ENCODE measurements around the gene KIAA0586.

The KIAA0586 gene

GRCh38 chr14:58549105-58549757 lies 121.7 kb downstream of the KIAA0586 start:
- Histone ChIP-seq H3K4me3 (ENCODE audit: low read length) (no peak overlapping the region), H2AFZ (ENCODE audit: low read length) (no peak overlapping the region), H3K36me3 (replicated peaks; ENCODE audit: insufficient read depth, low read length) (no peaks in the 10 kb centered on the region), H4K20me1 (ENCODE audit: insufficient read depth, low read length) (no peaks in the 10 kb centered on the region), H3K9me2 (replicated peaks; ENCODE audit: insufficient read depth, low read length) (no peaks in the 10 kb centered on the region), H3K79me2 (ENCODE audit: low read length) (no peaks in the 10 kb centered on the region), H3K4me2 (ENCODE audit: low read depth, low read length) (no peak overlapping the region), H3K9ac (ENCODE audit: low read length) (no peak overlapping the region), H3K27ac (ENCODE audit: low read length) (no peak overlapping the region), H3K9me3 (replicated peaks; ENCODE audit: insufficient read depth, low read length) (no peaks in the 10 kb centered on the region), H3F3A (ENCODE audit: insufficient read depth, low read length) (no peaks in the 10 kb centered on the region), H3K27me3 (replicated peaks; ENCODE audit: insufficient read depth, low read length) (no peaks in the 10 kb centered on the region), H3K4me1 (ENCODE audit: low read length) (no peaks in the 10 kb centered on the region)
- no peak for TF ChIP-seq EZH2 (optimal IDR thresholded peaks at IDR 0.05; ENCODE audit: low read depth, low read length)
- no peak for TF ChIP-seq EZH2phosphoT487 (IDR thresholded peaks at IDR 0.05; ENCODE audit: low read length)
- no peak for TF ChIP-seq CTCF (IDR thresholded peaks at IDR 0.05; ENCODE audit: low read length)
- DNase-seq = no peak

GRCh38 chr14:58553959-58554358 lies 126.4 kb downstream of the KIAA0586 start:
- DNase-seq = no peak
- no peak overlapping the region for H2AFZ ChIP-seq (ENCODE audit: low read length)
- TF ChIP-seq EZH2phosphoT487 (IDR thresholded peaks at IDR 0.05; ENCODE audit: low read length) (no peak), CTCF (IDR thresholded peaks at IDR 0.05; ENCODE audit: low read length) (no peak), EZH2 (optimal IDR thresholded peaks at IDR 0.05; ENCODE audit: low read depth, low read length) (no peak)
- no peaks in the 10 kb centered on the region for H3K9me3 ChIP-seq (replicated peaks; ENCODE audit: insufficient read depth, low read length)
- no peaks in the 10 kb centered on the region for H3K27me3 ChIP-seq (replicated peaks; ENCODE audit: insufficient read depth, low read length)
- no peak overlapping the region for H3K4me3 ChIP-seq (ENCODE audit: low read length)
- no peak overlapping the region for H3K4me2 ChIP-seq (ENCODE audit: low read depth, low read length)
- no peaks in the 10 kb centered on the region for H3K4me1 ChIP-seq (ENCODE audit: low read length)
- H4K20me1 ChIP-seq (ENCODE audit: insufficient read depth, low read length) = no peaks in the 10 kb centered on the region
- no peak overlapping the region for H3K9ac ChIP-seq (ENCODE audit: low read length)
- H3K27ac ChIP-seq (ENCODE audit: low read length) = no peak overlapping the region
- no peaks in the 10 kb centered on the region for H3K36me3 ChIP-seq (replicated peaks; ENCODE audit: insufficient read depth, low read length)
- no peaks in the 10 kb centered on the region for H3F3A ChIP-seq (ENCODE audit: insufficient read depth, low read length)
- no peaks in the 10 kb centered on the region for H3K9me2 ChIP-seq (replicated peaks; ENCODE audit: insufficient read depth, low read length)
- no peaks in the 10 kb centered on the region for H3K79me2 ChIP-seq (ENCODE audit: low read length)

- H3K27ac ChIP-seq (ENCODE audit: low read length) = no peak overlapping the region
- H2AFZ ChIP-seq (ENCODE audit: low read length) = no peak overlapping the region
- H3F3A ChIP-seq (ENCODE audit: insufficient read depth, low read length) = no peaks in the 10 kb centered on the region
- H3K9me2 ChIP-seq (replicated peaks; ENCODE audit: insufficient read depth, low read length) = no peaks in the 10 kb centered on the region
- no peak overlapping the region for H3K9ac ChIP-seq (ENCODE audit: low read length)
- TF ChIP-seq EZH2 (optimal IDR thresholded peaks at IDR 0.05; ENCODE audit: low read depth, low read length) (no peak), CTCF (IDR thresholded peaks at IDR 0.05; ENCODE audit: low read length) (no peak), EZH2phosphoT487 (IDR thresholded peaks at IDR 0.05; ENCODE audit: low read length) (no peak)
- no peaks in the 10 kb centered on the region for H3K9me3 ChIP-seq (replicated peaks; ENCODE audit: insufficient read depth, low read length)
- H3K4me3 ChIP-seq (ENCODE audit: low read length) = no peak overlapping the region
- no peaks in the 10 kb centered on the region for H4K20me1 ChIP-seq (ENCODE audit: insufficient read depth, low read length)
- no peak overlapping the region for H3K4me2 ChIP-seq (ENCODE audit: low read depth, low read length)
- no peaks in the 10 kb centered on the region for H3K79me2 ChIP-seq (ENCODE audit: low read length)
- no peaks in the 10 kb centered on the region for H3K4me1 ChIP-seq (ENCODE audit: low read length)
- H3K36me3 ChIP-seq (replicated peaks; ENCODE audit: insufficient read depth, low read length) = no peaks in the 10 kb centered on the region
- DNase-seq = no peak
- no peaks in the 10 kb centered on the region for H3K27me3 ChIP-seq (replicated peaks; ENCODE audit: insufficient read depth, low read length)
These were observed 128.1 kb downstream of the KIAA0586 start for GRCh38 chr14:58555647-58556046.
